ENCODE results near the gene MFAP3L. TPM values are rescaled to one million over a fixed set of nuclear protein-coding genes. Genes with fewer than 3 reads are reported as not detected.

MFAP3L gene
- total RNA-seq, 1 experiment from 2014 or later = 0.47 TPM

GRCh38 chr4:170011921-170012628 lies 14.1 kb downstream of the MFAP3L start:
- H3K79me2 ChIP-seq (ENCODE audit: low read length) = no peaks in the 10 kb centered on the region
- no peaks in the 10 kb centered on the region for H3K9me3 ChIP-seq (ENCODE audit: low read length)
- intact Hi-C loops (cut with micrococcal nuclease) = no loop called here
- TF ChIP-seq EZH2 (IDR thresholded peaks at IDR 0.05; ENCODE audit: low read length, unreplicated experiment) (no peak), EZH2phosphoT487 (IDR thresholded peaks at IDR 0.05; ENCODE audit: borderline replicate concordance, low read length) (no peak), CTCF (conservative IDR thresholded peaks at IDR 0.05; ENCODE audit: low read depth, low read length) (no peak)
- H3K4me2 ChIP-seq (ENCODE audit: low read length) = no peak overlapping the region
- no peaks in the 10 kb centered on the region for H4K20me1 ChIP-seq (ENCODE audit: low read length)
- no peaks in the 10 kb centered on the region for H3K27me3 ChIP-seq (ENCODE audit: low read length)
- no peaks in the 10 kb centered on the region for H3F3A ChIP-seq (ENCODE audit: low read length, unreplicated experiment)
- no peaks in the 10 kb centered on the region for H3K9me2 ChIP-seq (replicated peaks; ENCODE audit: low read length)
- POLR2A ChIA-PET (ENCODE audit: unreplicated experiment) = no interaction called here
- no peak overlapping the region for H3K27ac ChIP-seq (ENCODE audit: low read length)
- no peak overlapping the region for H3K9ac ChIP-seq (ENCODE audit: low read length)
- H3K4me1 ChIP-seq (ENCODE audit: insufficient read depth, low read length) = no peaks in the 10 kb centered on the region
- no peaks in the 10 kb centered on the region for H3K36me3 ChIP-seq (ENCODE audit: low read depth, low read length)
- H2AFZ ChIP-seq (ENCODE audit: low read length) = no peak overlapping the region
- CTCF ChIA-PET = no interaction called here
- H3K4me3 ChIP-seq (ENCODE audit: low read length) = no peak overlapping the region
- DNase-seq (no peak), ATAC-seq (no peak)
- no TSS peak for BruUV-seq (replicated peaks)

DNA sequence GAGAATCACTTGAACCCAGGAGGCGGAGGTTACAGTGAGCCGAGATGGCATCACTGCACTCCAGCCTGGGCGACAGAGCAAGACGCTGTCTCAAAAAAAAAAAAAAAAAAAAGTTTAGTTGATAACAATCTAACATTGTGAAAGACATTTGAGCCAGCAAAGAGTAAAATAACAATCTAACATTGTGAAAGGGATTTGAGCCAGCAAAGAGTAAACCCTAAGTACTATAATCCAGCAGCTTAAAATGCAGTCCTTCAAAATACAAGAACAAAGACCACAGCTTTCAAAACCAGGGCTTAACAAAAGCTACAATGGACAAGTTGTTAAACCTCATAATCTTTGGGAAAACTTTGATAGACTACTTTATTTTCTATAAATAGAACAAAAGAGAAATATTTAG lies 16.9 kb downstream of the MFAP3L start:
- DNase-seq = no peak

More for the DNA sequence above, 16.9 kb downstream of the MFAP3L start:
- no peak overlapping the region for H2AFZ ChIP-seq (ENCODE audit: low read length)
- no peak for ATAC-seq
- no peaks in the 10 kb centered on the region for H3F3A ChIP-seq (ENCODE audit: low read length, unreplicated experiment)
- H3K79me2 ChIP-seq (ENCODE audit: low read length) = no peaks in the 10 kb centered on the region
- BruUV-seq (replicated peaks) = no TSS peak
- H3K27ac ChIP-seq (ENCODE audit: low read length) = no peak overlapping the region
- H3K4me1 ChIP-seq (ENCODE audit: insufficient read depth, low read length) = no peaks in the 10 kb centered on the region
- no peak overlapping the region for H3K4me2 ChIP-seq (ENCODE audit: low read length)
- no peaks in the 10 kb centered on the region for H3K27me3 ChIP-seq (ENCODE audit: low read length)
- no peak overlapping the region for H3K4me3 ChIP-seq (ENCODE audit: low read length)
- TF ChIP-seq EZH2 (IDR thresholded peaks at IDR 0.05; ENCODE audit: low read length, unreplicated experiment) = no peak
- no peak for TF ChIP-seq EZH2phosphoT487 (IDR thresholded peaks at IDR 0.05; ENCODE audit: borderline replicate concordance, low read length)
- no peak for TF ChIP-seq CTCF (conservative IDR thresholded peaks at IDR 0.05; ENCODE audit: low read depth, low read length)
- no peaks in the 10 kb centered on the region for H3K36me3 ChIP-seq (ENCODE audit: low read depth, low read length)
- no peak overlapping the region for H3K9ac ChIP-seq (ENCODE audit: low read length)
- CTCF ChIA-PET = no interaction called here
- POLR2A ChIA-PET (ENCODE audit: unreplicated experiment) = no interaction called here
- no peaks in the 10 kb centered on the region for H3K9me3 ChIP-seq (ENCODE audit: low read length)
- no peaks in the 10 kb centered on the region for H4K20me1 ChIP-seq (ENCODE audit: low read length)
- intact Hi-C loops (cut with micrococcal nuclease) = no loop called here
- no peaks in the 10 kb centered on the region for H3K9me2 ChIP-seq (replicated peaks; ENCODE audit: low read length)

Data from PC-3 (cell line).